CD4-positive, alpha-beta T cell treated with Interleukin-10 for 1 hour (primary cell): ENCODE data around the gene RASSF5.
"Not testable (repeated sequence)": the region's sequence is repeated elsewhere in the genome, so short reads cannot be mapped to it uniquely, and the experiment has no call there.

Experiments used
- DNase-seq: peaks from one replicate; pipeline ENCODE4 v3.0.0-alpha.2; 2020

Gene RASSF5

GRCh38 chr1:206591226-206591625 is 83.9 kb downstream of the RASSF5 start:
- no peak for DNase-seq

- DNase-seq = no peak
These were observed 84.4 kb downstream of the RASSF5 start for GRCh38 chr1:206591696-206592095.

DNA sequence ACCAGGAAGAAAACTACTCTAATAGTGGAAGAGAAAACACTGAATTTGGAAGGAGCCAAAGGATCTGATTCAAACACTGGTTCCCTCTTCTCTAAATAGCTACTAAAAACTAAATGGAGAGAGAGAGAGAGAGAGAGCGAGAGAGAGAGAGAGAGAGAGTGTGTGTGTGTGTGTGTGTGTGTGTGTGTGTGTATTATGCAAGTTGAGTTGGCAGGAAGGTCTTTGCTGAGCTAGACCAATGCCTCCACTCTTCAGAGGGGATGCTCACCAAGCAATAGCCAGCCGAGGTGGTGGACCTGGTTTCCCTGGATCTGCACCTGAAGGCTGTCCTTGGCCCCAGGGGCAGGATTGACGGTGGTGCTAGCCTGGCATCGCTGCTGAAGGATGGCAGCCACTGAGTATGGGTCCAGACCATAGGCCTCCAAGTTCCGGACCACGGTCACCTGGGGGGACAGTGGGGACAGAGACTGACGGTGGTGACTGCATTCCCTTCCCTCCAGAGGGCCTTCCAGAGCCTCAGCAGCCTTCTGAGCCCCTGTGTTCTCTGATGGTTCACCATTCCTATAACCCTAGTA is 86.1 kb downstream of the RASSF5 start:
- no peak for DNase-seq

- no peak for DNase-seq
These were observed 88.4 kb downstream of the RASSF5 start for GRCh38 chr1:206595581-206596318.

DNA sequence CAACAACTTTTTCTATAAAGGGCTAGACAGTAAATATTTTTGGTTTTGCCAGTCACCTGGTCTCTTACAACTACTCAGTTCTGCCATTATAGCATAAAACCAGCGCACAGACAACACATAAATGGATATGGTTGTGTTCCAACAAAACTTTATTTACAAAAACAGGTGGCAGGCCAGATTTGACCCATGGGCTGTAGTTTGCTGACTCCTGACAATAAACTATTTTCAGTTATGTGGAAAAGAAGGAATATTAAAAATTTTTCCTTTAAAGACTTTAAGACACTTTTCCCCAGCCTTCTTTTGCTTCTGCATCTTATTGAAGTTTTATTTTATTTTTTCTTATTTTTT is 89.0 kb downstream of the RASSF5 start:
- DNase-seq = no peak

- DNase-seq = no peak
These were observed 93.2 kb downstream of the RASSF5 start for GRCh38 chr1:206600527-206600926.

- no peak for DNase-seq
These were observed 97.5 kb downstream of the RASSF5 start for GRCh38 chr1:206604861-206605260.

DNA sequence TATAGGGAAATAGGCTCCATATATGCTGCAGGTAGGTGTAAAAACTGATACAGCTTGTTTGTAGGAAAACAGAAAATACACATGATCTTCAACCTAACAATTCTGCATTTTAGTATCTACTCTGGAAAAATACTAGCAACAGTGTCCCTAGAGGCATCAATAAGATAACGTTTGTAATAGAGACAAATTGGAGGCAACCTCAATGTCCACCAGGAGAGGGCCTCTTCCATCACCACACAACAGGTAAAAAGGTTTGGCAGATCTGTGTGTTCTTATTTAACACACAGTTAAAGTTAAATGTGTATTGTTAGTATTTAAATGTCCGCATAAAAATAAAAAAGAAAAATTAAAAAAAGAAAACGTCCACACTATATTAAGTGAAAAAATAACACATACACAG is 99.5 kb downstream of the RASSF5 start:
- DNase-seq = no peak

- peak; percentile 71 for DNase-seq
These were observed 100.9 kb downstream of the RASSF5 start for GRCh38 chr1:206608108-206608698.

- DNase-seq = no peak
These were observed 102.1 kb downstream of the RASSF5 start for GRCh38 chr1:206609229-206609991.

DNA sequence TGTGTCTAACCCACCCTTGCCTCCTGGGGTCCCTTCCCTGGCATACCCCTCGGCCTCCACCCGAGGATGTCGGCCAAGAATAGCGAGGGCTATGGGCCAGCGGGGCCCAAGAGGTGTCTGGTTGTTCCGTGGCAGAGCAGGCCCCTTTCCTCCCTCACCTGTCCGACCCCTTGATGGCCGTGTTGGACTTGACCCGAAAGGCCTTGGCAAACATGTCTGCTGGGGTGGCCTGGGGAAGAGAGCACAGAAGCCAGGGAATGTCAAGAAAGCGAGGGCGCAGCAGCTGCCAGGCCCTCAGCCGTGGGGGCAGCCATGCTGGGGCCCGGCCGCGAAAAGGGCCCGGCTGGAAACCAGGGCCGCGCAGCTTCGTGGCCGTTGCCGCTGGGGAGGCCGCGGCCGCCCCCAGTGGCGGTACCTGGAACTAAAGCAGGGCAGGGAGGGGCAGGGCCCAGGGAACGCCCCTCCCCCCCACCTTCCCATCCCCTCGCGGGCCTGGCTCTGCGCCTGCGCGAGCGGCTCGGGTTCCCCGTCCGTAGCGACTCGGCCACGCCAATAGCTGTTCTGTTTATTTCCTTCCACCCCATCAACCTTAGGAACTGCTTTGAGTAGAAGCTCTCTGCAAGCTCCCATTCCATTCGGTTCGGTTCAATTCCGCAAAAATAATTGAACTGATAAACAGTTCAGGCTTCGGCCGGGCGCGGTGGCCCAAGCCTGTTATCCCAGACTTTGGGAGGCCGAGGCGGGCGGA is 105.0 kb downstream of the RASSF5 start, which contains the start of gene EIF2D:
EIF2D (minus strand) TSS at position 337 of the 748 bp plus-strand sequence; CDS start at position 214, 123 bp downstream.
- DNase-seq = peak; percentile 95

- DNase-seq = not testable (repeated sequence)
These were observed 119.1 kb downstream of the RASSF5 start for GRCh38 chr1:206626396-206626795.

DNA sequence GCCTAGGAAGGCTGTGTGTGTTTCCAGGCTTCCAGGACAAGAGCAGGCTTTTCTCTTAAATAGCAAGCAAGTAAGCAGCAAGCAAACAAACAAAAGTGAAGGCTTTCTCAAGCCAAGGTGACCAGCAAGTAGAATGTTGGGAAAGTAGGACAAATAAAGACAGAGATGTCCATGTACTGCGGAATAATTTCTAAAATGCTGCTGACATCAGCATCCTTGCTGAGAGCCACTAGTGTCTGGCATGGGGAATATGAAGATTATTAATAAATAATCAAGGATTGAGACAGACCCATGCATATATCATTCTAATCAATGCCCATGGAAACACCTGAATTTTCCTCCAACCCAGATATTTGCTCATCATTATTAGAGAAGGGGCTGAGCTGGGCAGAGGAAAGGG is 121.6 kb downstream of the RASSF5 start:
- no peak for DNase-seq

- DNase-seq = peak; percentile 26
These were observed 123.8 kb downstream of the RASSF5 start for GRCh38 chr1:206631085-206631509.

- DNase-seq = no peak
These were observed 126.4 kb downstream of the RASSF5 start for GRCh38 chr1:206633708-206634121.

DNA sequence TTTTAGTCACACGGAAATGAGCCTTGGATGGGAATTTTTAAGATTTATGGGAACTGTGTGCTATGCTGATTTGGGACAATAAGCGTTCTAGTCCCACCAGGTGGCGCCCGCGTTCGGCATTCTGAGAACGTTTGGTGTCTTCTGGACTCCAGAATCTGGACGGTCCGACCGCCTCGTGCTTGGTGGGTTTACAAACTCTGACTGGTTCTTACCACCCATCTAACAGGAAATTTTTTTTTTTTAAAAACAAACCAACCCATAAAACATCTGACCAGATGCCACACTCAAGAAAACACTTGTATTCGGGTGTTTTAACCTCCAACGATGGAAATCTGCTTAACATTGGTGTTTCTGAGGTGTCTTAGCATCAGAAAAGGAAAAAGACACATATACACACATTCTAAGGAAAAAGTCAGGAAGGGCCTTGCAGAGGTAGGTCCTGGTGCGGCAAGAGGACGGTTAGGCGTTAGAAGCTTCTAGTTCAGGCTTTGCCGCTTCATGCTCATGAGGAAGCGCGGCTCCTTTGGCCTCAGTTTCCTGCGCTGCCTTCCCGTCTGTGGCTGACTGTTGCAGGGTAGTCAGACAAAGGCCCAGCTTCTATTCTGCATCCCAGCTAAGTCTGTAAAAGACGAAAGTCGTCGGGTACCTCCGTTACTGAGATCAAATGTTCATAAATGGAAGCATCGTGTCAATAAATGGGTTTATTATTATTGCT is 127.2 kb downstream of the RASSF5 start:
- peak; percentile 73 for DNase-seq

DNA sequence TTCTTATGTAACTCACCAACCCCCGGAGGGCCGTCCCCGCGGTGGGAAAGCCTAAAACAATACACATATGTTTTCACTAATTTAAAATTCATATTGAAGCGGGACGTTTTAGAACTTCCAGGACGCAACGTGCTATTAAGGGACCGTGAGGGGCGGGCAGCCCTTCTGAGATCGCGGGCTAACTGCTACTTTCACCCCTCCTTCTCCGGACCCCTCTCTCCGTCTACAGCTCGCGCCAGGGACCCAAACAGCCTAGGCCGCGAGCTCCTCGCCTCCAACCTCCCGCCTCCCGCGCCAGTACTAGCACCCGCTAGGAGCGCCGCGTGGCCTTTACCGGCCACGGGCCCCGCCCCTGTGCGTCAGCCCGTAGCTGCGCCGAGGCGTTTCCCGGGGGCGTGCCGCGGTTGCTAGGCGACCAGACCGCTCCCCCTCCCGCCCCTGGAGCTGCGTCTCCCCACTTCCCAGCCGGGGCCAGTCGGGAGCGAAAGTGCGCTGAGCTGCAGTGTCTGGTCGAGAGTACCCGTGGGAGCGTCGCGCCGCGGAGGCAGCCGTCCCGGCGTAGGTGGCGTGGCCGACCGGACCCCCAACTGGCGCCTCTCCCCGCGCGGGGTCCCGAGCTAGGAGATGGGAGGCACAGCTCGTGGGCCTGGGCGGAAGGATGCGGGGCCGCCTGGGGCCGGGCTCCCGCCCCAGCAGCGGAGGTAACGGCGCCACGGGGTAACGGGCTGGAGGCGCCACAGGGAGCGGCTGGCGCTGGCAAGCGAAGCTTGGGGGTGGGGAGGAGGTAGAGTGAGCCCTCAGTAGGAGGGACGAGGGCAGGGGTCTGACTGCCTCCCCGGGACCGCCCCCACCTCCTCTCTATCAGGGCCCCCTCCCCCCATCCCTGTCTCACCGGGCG is 128.0 kb downstream of the RASSF5 start, which contains the start of gene DYRK3:
DYRK3 (plus strand) TSS at position 457 of the 898 bp plus-strand sequence; CDS start at position 625, 168 bp downstream.
- DNase-seq = peak; percentile 90

GRCh38 chr1:206635978-206636345 is 128.6 kb downstream of the RASSF5 start:
- no peak for DNase-seq

DNA sequence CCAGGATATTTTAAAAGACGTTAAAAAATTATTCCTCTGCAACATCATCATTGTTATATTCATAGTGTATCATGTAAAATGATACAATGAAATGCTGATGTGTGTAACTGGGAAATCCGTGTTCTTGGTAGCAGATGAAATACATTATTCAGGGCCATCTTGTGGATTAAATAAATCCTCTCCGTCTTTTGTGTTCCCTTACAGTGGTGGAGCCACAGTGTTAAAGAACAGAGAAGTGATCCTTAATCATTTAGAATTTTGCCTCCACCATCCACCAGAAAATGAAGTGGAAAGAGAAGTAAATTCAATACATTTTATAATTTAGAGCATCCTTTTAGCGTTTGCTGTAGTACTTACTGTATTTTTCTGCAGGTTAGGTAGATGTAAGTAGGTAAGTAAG is 129.3 kb downstream of the RASSF5 start:
- no peak for DNase-seq

DNA sequence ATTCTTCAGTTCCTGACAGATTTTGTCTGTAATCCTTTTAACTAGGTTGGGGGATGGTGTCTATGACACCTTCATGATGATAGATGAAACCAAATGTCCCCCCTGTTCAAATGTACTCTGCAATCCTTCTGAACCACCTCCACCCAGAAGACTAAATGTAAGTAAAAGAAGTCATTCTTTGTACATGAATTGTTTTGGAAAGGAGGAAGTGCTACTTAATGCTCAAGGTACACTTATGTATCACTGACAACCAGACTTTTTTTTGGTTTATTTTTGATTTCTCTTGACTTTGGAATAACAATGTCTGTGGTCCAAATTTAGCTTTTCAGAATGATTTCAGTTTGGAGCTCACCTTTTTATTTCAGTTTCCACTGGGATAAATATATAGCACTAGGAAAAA is 130.3 kb downstream of the RASSF5 start:
- DNase-seq = no peak
